GM18907 (cell line): ENCODE data around the gene KRTAP12-3.
"Not testable (repeated sequence)": the region's sequence is repeated elsewhere in the genome, so short reads cannot be mapped to it uniquely, and the experiment has no call there.

Experiments
- ATAC-seq: cut with Tn5 transposase; IDR thresholded peaks from one replicate; pipeline ENCODE4 v1.9.1; 2021; ENCODE audit warnings: mild to moderate bottlenecking, moderate library complexity; ENCODE audit not compliant: unreplicated experiment

Gene KRTAP12-3

GRCh38 chr21:44627181-44627822 lies 30.4 kb upstream of the KRTAP12-3 start:
- ATAC-seq, result not testable (repeated sequence)

GRCh38 chr21:44627831-44628233 lies 29.9 kb upstream of the KRTAP12-3 start:
- not testable (repeated sequence) for ATAC-seq

- no peak for ATAC-seq
Observed at GRCh38 chr21:44628707-44629391, 28.9 kb upstream of the KRTAP12-3 start.

GRCh38 chr21:44630440-44630839 lies 27.3 kb upstream of the KRTAP12-3 start:
- no peak for ATAC-seq

GRCh38 chr21:44632067-44632466 lies 25.7 kb upstream of the KRTAP12-3 start:
- no peak for ATAC-seq

- no peak for ATAC-seq
Observed at GRCh38 chr21:44636209-44637017, 21.3 kb upstream of the KRTAP12-3 start.

GRCh38 chr21:44637018-44637850 lies 20.5 kb upstream of the KRTAP12-3 start, which contains the start of gene KRTAP10-10:
TSS of gene KRTAP10-10 (plus strand) at chr21:44637356. CDS start at chr21:44637418, 62 bp downstream.
- no peak for ATAC-seq

- not testable (repeated sequence) for ATAC-seq
Observed at GRCh38 chr21:44637851-44638348, 19.8 kb upstream of the KRTAP12-3 start.

GRCh38 chr21:44638506-44639330 lies 19.0 kb upstream of the KRTAP12-3 start:
- not testable (repeated sequence) for ATAC-seq

GRCh38 chr21:44639331-44639655 lies 18.4 kb upstream of the KRTAP12-3 start:
- no peak for ATAC-seq

GRCh38 chr21:44640761-44641160 lies 17.0 kb upstream of the KRTAP12-3 start:
- ATAC-seq, result no peak

GRCh38 chr21:44643741-44644310 lies 13.9 kb upstream of the KRTAP12-3 start:
- ATAC-seq, result no peak

GRCh38 chr21:44644878-44645277 lies 12.9 kb upstream of the KRTAP12-3 start:
- ATAC-seq, result no peak

GRCh38 chr21:44646366-44647221 lies 11.1 kb upstream of the KRTAP12-3 start, which contains the start of gene KRTAP10-11:
TSS of gene KRTAP10-11 (plus strand) at chr21:44646414. CDS start at chr21:44646459, 45 bp downstream.
- ATAC-seq, result not testable (repeated sequence)

- ATAC-seq, result no peak
Observed at GRCh38 chr21:44647222-44647552, 10.5 kb upstream of the KRTAP12-3 start.

- no peak for ATAC-seq
Observed at GRCh38 chr21:44648557-44649311, 9.0 kb upstream of the KRTAP12-3 start.

- ATAC-seq, result no peak
Observed at GRCh38 chr21:44649521-44650100, 8.1 kb upstream of the KRTAP12-3 start.
